ENCODE data around the gene SPRR1B. TPM values are rescaled to one million over a fixed set of nuclear protein-coding genes. Genes with fewer than 3 reads are reported as not detected.

The SPRR1B gene
- total and polyA plus RNA-seq, 10 of the 15 experiments (the other 5 are each of a cell fraction or from before 2014, with no cell fraction given) = not detected

DNA sequence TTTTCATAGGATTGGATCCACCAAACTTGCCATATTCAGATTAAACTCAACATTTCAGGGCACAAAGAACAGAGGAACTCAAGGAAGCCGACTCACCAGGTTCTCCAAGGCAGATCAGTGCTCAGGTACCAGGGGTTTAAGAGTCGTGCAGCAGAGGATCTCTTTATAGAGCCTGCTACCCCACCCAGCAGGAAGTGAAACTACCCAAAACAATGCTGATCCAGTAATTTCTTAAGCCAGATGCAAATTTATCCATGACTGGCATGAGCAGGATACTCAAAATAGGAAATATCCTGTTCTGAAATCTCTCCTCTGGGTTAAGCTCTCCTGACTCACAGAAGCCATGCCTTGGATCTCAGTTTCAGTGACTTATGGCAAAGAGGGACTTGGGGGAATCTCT lies 26.4 kb downstream of the SPRR1B start, which contains the start of gene SPRR2A:
TSS of gene SPRR2A (minus strand) at position 138 of the 400 bp plus-strand sequence. CDS start 777 bp downstream, outside the sequence.
- no peak within 1 kb of the TSS for H3K4me3 ChIP-seq
- no peaks in the 10 kb centered on the region for H4K20me1 ChIP-seq (ENCODE audit: control insufficient read depth, insufficient read depth)
- TF ChIP-seq IKZF1 (conservative IDR thresholded peaks at IDR 0.05) = peak; percentile 21; the same call in 1 of the 2 replicates
- peak; percentile 46 for TF ChIP-seq SPI1 (IDR thresholded peaks at IDR 0.05; ENCODE audit: borderline replicate concordance, insufficient read depth, low read depth, low read length)
- no peak for TF ChIP-seq STAT3 (IDR thresholded peaks at IDR 0.05; ENCODE audit: low read depth, low read length)
- TF ChIP-seq CTCF (IDR thresholded peaks at IDR 0.05 in 2 of 3, conservative IDR thresholded peaks at IDR 0.05 in 1 of 3; ENCODE audit: control insufficient read depth in 2 of 3, extremely low read depth in 1 of 3, insufficient read depth in 1 of 3, low read depth in 3 of 3, low read length in 3 of 3) = no peak
- no peak for TF ChIP-seq DPF2 (IDR thresholded peaks at IDR 0.05)
- FAIRE-seq (no peak), DNase-seq (ENCODE audit: low read depth, low spot score) (no peak), ATAC-seq (peak; percentile 36; the same call in 1 of the 3 replicates)
- no peaks in the 10 kb centered on the region for H3K9me3 ChIP-seq (replicated peaks; ENCODE audit: control insufficient read depth, insufficient read depth, low read length)
- H3K9ac ChIP-seq (ENCODE audit: control insufficient read depth, insufficient read depth, low read length) = no peak within 1 kb of the TSS
- in situ Hi-C loops (cut with MboI) (no loop called here), intact Hi-C loops (cut with micrococcal nuclease; ENCODE audit: unreplicated experiment) (no loop called here)
- no peak within 1 kb of the TSS for H3K4me2 ChIP-seq (ENCODE audit: control insufficient read depth, insufficient read depth)
- no peaks in the 10 kb centered on the region; the same call in 1 of the 2 replicates for H3K4me1 ChIP-seq (ENCODE audit: control insufficient read depth, insufficient read depth, low read length)
- ChIA-PET POLR2A (no interaction called here), SMC1A (ENCODE audit: uncharacterized antibody, unreplicated experiment) (no interaction called here), RAD21 (ENCODE audit: unreplicated experiment) (no interaction called here), CTCF (interaction anchor here (0.7 to 1.3 kb wide), 3 partner anchors 98 to 163 kb away, joined by 3 read pairs; no protein-coding TSS in a partner anchor)
- no TSS peak for BruUV-seq (replicated peaks)
- no peaks in the 10 kb centered on the region for H3K79me2 ChIP-seq (ENCODE audit: control insufficient read depth, insufficient read depth, low read length)
- H2AFZ ChIP-seq (ENCODE audit: control insufficient read depth, low read depth, low read length) = no peak within 1 kb of the TSS
- H3K27me3 ChIP-seq (replicated peaks in 1 of 2; ENCODE audit: control insufficient read depth in 2 of 2, insufficient read depth in 2 of 2, low read length in 1 of 2) = no peaks in the 10 kb centered on the region
- no peak within 1 kb of the TSS for H3K27ac ChIP-seq (ENCODE audit: control insufficient read depth, insufficient read depth)
- no peaks in the 10 kb centered on the region for H3K36me3 ChIP-seq (ENCODE audit: control insufficient read depth in 2 of 2, insufficient read depth in 2 of 2, low read length in 1 of 2)
- 3% methylated on average over 2 of the region's 2 CpGs for WGBS (ENCODE audit: insufficient coverage, insufficient replicate concordance, low lambda C conversion rate, missing lambda C conversion rate)

DNA sequence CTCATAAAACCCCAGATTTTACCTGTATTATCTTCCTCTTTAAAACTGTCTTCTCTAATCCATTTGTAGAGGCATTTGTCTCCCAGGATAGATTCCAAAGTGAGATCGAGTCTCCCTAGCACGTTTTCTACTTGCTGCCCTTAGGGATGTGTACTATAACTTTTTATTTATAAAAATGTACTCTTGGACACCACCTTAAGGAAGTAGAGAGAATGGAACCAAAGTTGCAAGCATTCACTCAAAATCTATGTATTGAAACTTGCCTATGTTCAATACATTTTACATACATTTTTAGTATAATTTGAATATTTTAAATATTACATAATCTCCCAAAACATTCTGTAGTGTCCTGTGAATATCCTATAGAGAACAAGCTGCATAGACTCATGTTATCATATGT lies 27.2 kb downstream of the SPRR1B start:
- Histone ChIP-seq H3K4me1 (ENCODE audit: control insufficient read depth, insufficient read depth, low read length) (no peaks in the 10 kb centered on the region; the same call in 1 of the 2 replicates), H3K9me3 (replicated peaks; ENCODE audit: control insufficient read depth, insufficient read depth, low read length) (no peaks in the 10 kb centered on the region), H3K9ac (ENCODE audit: control insufficient read depth, insufficient read depth, low read length) (no peak overlapping the region), H2AFZ (ENCODE audit: control insufficient read depth, low read depth, low read length) (no peak overlapping the region), H3K79me2 (ENCODE audit: control insufficient read depth, insufficient read depth, low read length) (no peaks in the 10 kb centered on the region), H3K4me2 (ENCODE audit: control insufficient read depth, insufficient read depth) (no peak overlapping the region), H4K20me1 (ENCODE audit: control insufficient read depth, insufficient read depth) (no peaks in the 10 kb centered on the region), H3K27me3 (replicated peaks in 1 of 2; ENCODE audit: control insufficient read depth in 2 of 2, insufficient read depth in 2 of 2, low read length in 1 of 2) (no peaks in the 10 kb centered on the region), H3K4me3 (no peak overlapping the region), H3K36me3 (ENCODE audit: control insufficient read depth in 2 of 2, insufficient read depth in 2 of 2, low read length in 1 of 2) (no peaks in the 10 kb centered on the region), H3K27ac (ENCODE audit: control insufficient read depth, insufficient read depth) (no peak overlapping the region)
- ChIA-PET SMC1A (ENCODE audit: uncharacterized antibody, unreplicated experiment) (interaction anchor here (0.8 kb wide), 1 partner anchor 10 kb away, joined by 4 read pairs; no protein-coding TSS in a partner anchor), CTCF (interaction anchor here (0.7 to 1.3 kb wide), 5 partner anchors 9 to 162 kb away, joined by 3 read pairs; no protein-coding TSS in a partner anchor), RAD21 (ENCODE audit: unreplicated experiment) (no interaction called here), POLR2A (no interaction called here)
- BruUV-seq (replicated peaks) = no TSS peak
- intact Hi-C loops (cut with micrococcal nuclease; ENCODE audit: unreplicated experiment) = no loop called here
- in situ Hi-C loops (cut with MboI) = no loop called here
- no peak for DNase-seq (ENCODE audit: low read depth, low spot score)
- WGBS (ENCODE audit: insufficient coverage, insufficient replicate concordance, low lambda C conversion rate, missing lambda C conversion rate) = 0% methylated on average over 2 of the region's 2 CpGs
- FAIRE-seq = no peak
- ATAC-seq = no peak
- TF ChIP-seq TCF12 (IDR thresholded peaks at IDR 0.05; ENCODE audit: low read depth, low read length) = no peak
- TF ChIP-seq, protein P1, sequence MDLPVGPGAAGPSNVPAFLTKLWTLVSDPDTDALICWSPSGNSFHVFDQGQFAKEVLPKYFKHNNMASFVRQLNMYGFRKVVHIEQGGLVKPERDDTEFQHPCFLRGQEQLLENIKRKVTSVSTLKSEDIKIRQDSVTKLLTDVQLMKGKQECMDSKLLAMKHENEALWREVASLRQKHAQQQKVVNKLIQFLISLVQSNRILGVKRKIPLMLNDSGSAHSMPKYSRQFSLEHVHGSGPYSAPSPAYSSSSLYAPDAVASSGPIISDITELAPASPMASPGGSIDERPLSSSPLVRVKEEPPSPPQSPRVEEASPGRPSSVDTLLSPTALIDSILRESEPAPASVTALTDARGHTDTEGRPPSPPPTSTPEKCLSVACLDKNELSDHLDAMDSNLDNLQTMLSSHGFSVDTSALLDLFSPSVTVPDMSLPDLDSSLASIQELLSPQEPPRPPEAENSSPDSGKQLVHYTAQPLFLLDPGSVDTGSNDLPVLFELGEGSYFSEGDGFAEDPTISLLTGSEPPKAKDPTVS (IDR thresholded peaks at IDR 0.05; ENCODE audit: low read depth, low read length) = no peak
- TF ChIP-seq BACH1 (IDR thresholded peaks at IDR 0.05; ENCODE audit: borderline replicate concordance) = no peak
- TF ChIP-seq KAT2A (conservative IDR thresholded peaks at IDR 0.05; ENCODE audit: control insufficient read depth, low read depth, low read length) = no peak
- no peak for TF ChIP-seq RELA (IDR thresholded peaks at IDR 0.05; ENCODE audit: borderline replicate concordance, partially characterized antibody)
- no peak for TF ChIP-seq CHD1 (IDR thresholded peaks at IDR 0.05; ENCODE audit: low read depth, low read length)
- no peak for TF ChIP-seq NFYA (IDR thresholded peaks at IDR 0.05; ENCODE audit: borderline replicate concordance, low read depth, low read length)
- no peak for TF ChIP-seq TBL1XR1 (IDR thresholded peaks at IDR 0.05; ENCODE audit: low read depth, low read length)
- no peak for TF ChIP-seq ZNF24 (IDR thresholded peaks at IDR 0.05)
